ENCODE data around the gene ARHGEF33.
"Not testable (repeated sequence)": the region's sequence is repeated elsewhere in the genome, so short reads cannot be mapped to it uniquely, and the experiment has no call there.

ARHGEF33 gene

GRCh38 chr2:38934742-38935141 is 45.1 kb downstream of the ARHGEF33 start:
- Mint-ChIP-seq H3K27me3 (ENCODE audit: low read depth, poor library complexity) (no peaks in the 10 kb centered on the region), H3K4me3 (no peak overlapping the region), H3K27ac (no peak overlapping the region), H3K9me3 (no peaks in the 10 kb centered on the region), H3K4me1 (no peaks in the 10 kb centered on the region), H3K36me3 (ENCODE audit: low read depth) (no peaks in the 10 kb centered on the region)
- TF ChIP-seq, protein P1, sequence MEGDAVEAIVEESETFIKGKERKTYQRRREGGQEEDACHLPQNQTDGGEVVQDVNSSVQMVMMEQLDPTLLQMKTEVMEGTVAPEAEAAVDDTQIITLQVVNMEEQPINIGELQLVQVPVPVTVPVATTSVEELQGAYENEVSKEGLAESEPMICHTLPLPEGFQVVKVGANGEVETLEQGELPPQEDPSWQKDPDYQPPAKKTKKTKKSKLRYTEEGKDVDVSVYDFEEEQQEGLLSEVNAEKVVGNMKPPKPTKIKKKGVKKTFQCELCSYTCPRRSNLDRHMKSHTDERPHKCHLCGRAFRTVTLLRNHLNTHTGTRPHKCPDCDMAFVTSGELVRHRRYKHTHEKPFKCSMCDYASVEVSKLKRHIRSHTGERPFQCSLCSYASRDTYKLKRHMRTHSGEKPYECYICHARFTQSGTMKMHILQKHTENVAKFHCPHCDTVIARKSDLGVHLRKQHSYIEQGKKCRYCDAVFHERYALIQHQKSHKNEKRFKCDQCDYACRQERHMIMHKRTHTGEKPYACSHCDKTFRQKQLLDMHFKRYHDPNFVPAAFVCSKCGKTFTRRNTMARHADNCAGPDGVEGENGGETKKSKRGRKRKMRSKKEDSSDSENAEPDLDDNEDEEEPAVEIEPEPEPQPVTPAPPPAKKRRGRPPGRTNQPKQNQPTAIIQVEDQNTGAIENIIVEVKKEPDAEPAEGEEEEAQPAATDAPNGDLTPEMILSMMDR (IDR thresholded peaks at IDR 0.05) = no peak
- no peak for DNase-seq

DNA sequence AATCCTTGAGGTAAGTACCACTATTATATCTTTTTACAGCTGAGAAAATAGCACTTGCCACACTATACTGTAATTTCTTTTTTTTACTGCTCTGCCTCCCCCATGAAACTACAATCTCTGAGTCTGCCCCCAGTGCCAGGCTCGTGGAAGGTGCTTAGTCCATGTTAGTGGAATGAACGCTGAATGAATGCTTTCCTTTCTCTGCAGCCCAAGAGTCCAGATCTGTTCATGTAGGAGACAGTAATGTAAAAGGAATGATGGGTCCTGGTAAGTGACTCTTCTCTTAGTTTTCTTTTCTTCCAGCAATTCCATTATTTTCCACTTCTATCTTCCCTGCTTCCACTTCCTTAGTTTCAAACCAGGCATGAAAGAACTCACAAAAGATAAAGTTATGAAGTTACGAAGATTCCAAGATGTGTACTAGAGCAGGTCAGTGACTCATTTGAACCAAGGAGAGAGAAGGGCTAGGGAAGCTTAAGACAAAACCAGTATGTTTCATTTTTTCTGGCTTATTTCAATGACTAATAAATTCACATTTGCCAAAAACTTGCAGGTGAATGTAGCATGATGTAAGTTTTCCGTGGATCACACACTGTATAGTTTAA is 46.0 kb downstream of the ARHGEF33 start:
- Mint-ChIP-seq H3K4me3 (no peak overlapping the region), H3K27ac (no peak overlapping the region), H3K4me1 (no peaks in the 10 kb centered on the region), H3K27me3 (ENCODE audit: low read depth, poor library complexity) (no peaks in the 10 kb centered on the region), H3K36me3 (ENCODE audit: low read depth) (no peaks in the 10 kb centered on the region), H3K9me3 (no peaks in the 10 kb centered on the region)
- no peak for DNase-seq
- TF ChIP-seq, protein P1 (IDR thresholded peaks at IDR 0.05) = no peak

DNA sequence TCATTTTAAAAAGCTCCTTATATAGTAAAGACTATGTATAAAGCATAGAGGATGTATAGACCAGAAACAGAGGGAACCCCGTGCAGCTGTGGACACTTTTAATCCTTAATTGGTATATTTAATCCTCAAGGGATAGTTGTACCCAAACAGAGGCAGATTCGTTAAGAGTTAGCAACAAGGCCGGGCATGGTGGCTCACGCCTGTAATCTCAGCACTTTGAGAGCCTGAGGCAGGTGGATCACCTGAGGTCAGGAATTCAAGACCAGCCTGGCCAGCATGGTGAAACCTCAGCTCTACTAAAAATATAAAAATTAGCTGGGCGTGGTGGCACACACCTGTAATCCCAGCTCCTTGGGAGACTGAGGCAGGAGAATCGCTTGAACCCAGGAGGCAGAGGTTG is 46.8 kb downstream of the ARHGEF33 start:
- not testable (repeated sequence) for H3K9me3 Mint-ChIP-seq; H3K27ac Mint-ChIP-seq; H3K27me3 Mint-ChIP-seq (ENCODE audit: low read depth, poor library complexity); H3K36me3 Mint-ChIP-seq (ENCODE audit: low read depth); H3K4me1 Mint-ChIP-seq; DNase-seq; H3K4me3 Mint-ChIP-seq

- Mint-ChIP-seq H3K27me3 (ENCODE audit: low read depth, poor library complexity) (peaks cover 4% of the 10 kb centered on the region), H3K4me1 (no peaks in the 10 kb centered on the region), H3K9me3 (no peaks in the 10 kb centered on the region), H3K4me3 (no peak overlapping the region), H3K36me3 (ENCODE audit: low read depth) (no peaks in the 10 kb centered on the region), H3K27ac (no peak overlapping the region)
- TF ChIP-seq, protein P1 (IDR thresholded peaks at IDR 0.05) = no peak
- no peak for DNase-seq
Observed at GRCh38 chr2:38937548-38937947, 47.9 kb downstream of the ARHGEF33 start.

DNA sequence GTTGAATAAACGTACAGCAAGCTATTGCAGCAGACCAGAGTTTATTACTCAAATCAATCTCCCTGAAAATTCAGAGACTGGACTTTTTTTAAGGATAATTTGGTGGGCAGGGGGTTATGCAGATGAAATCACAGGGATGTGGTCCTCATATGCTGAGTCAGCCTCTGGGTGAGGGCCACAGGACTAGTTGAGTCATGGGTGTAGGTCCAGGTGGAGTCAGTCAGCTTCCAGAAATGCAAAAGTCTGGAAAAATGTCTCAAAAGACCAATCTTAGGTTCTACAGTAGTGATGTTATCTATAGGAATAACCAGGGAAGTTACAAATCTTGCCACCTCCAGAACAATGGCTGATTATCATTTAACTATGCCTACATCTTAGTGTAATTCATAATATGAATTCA is 51.1 kb downstream of the ARHGEF33 start:
- H3K4me3 Mint-ChIP-seq = no peak overlapping the region
- H3K27ac Mint-ChIP-seq = no peak overlapping the region
- H3K36me3 Mint-ChIP-seq (ENCODE audit: low read depth) = no peaks in the 10 kb centered on the region
- no peak for DNase-seq
- peaks cover 7% of the 10 kb centered on the region for H3K4me1 Mint-ChIP-seq
- no peaks in the 10 kb centered on the region for H3K9me3 Mint-ChIP-seq
- TF ChIP-seq, protein P1 (IDR thresholded peaks at IDR 0.05) = no peak
- H3K27me3 Mint-ChIP-seq (ENCODE audit: low read depth, poor library complexity) = peaks cover 4% of the 10 kb centered on the region

DNA sequence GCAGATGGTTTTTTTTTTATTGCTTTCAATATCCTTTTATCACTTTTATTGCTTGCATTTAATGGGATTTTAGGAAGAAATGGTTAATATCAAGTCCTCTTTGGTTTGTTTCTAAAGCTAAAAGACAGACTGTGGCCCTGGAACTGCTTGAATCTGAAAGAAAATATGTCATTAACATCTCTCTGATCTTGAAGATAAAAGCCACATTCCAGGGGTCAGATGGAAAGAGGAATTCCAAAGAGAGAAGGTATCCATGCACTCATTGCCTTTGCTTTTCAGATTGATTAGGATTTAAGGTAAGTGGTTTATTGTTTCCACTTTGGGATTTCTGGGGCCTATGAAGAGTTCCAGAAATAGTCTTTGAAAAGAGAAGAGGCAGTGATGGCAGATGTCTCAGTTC is 54.1 kb downstream of the ARHGEF33 start:
- peaks cover 28% of the 10 kb centered on the region for H3K4me1 Mint-ChIP-seq
- DNase-seq = no peak
- H3K9me3 Mint-ChIP-seq = no peaks in the 10 kb centered on the region
- H3K27ac Mint-ChIP-seq = no peak overlapping the region
- no peak overlapping the region for H3K4me3 Mint-ChIP-seq
- TF ChIP-seq, protein P1 (IDR thresholded peaks at IDR 0.05) = no peak
- no peaks in the 10 kb centered on the region for H3K36me3 Mint-ChIP-seq (ENCODE audit: low read depth)
- peaks cover 7% of the 10 kb centered on the region for H3K27me3 Mint-ChIP-seq (ENCODE audit: low read depth, poor library complexity)

All from nephron progenitor cell (in vitro differentiated cells).